HepG2 (cell line): ENCODE measurements around the gene FAM13B. TPM values are rescaled to one million over a fixed set of nuclear protein-coding genes. Genes with fewer than 3 reads are reported as not detected.

ENCODE experiments used
- ATAC-seq: fragments of 200-7000 bp; cut with Tn5 transposase; 3 replicates; pipeline ENCODE4 v1.9.1; 2020; ENCODE audit warnings: mild to moderate bottlenecking, moderate library complexity
- BruUV-seq: library from RNA; stranded (reverse); fragments of 400-500 nt; replicated peaks from 2 replicates; lab custom pipeline; 2021; lab: Mats Ljungman, UMichigan
- CTCF ChIA-PET: fragments of 300-600 bp; formaldehyde crosslinking; extraction: SDS; loops from one replicate; lab custom pipeline; 2021; ENCODE audit warnings: low total read pairs, inconsistent platforms, low intra/inter-chr PET ratio; lab: Yijun Ruan, JAX
- POLR2A ChIA-PET: fragments of 350-600 bp; sonication (Branson Sonifier 250); formaldehyde crosslinking; loops from one replicate; lab custom pipeline; 2020; ENCODE audit warnings: antibody characterized with exemption, inconsistent platforms; lab: Yijun Ruan, JAX
- DNase-seq: peaks from one replicate; pipeline ENCODE4 v3.0.0-alpha.2; 2015; ENCODE audit warnings: low spot score
- FAIRE-seq: peaks from 3 replicates; lab custom pipeline; 2011; peaks lifted over from hg19 to GRCh38; lab: Jason Lieb, UNC
- H2AFZ ChIP-seq: one replicate; pipeline ENCODE4 v1.6.1; 2011; ENCODE audit warnings: low read length, inconsistent platforms
- H3K27ac ChIP-seq: fragments of 300-600 bp; 3 replicates; pipeline ENCODE4 v1.8.0; 2011; ENCODE audit warnings: mixed run types, mild to moderate bottlenecking, mixed read lengths, low read length, inconsistent platforms; ENCODE audit not compliant: insufficient read depth; ENCODE audit errors: extremely low read length
- H3K27me3 ChIP-seq, 2 experiments: fragments of 200-600 bp in 1 of 2; 2 replicates in 1 of 2; 3 replicates in 1 of 2; pipeline versions ENCODE4 v1.6.0 to v1.8.0; 2011; ENCODE audit warnings: low read length in 2 of 2, mild to moderate bottlenecking in 2 of 2, moderate library complexity in 2 of 2, inconsistent platforms in 1 of 2; ENCODE audit not compliant: insufficient read depth in 2 of 2, control insufficient read depth in 1 of 2
- H3K36me3 ChIP-seq, 2 experiments: fragments of 200-600 bp in 1 of 2; replicated peaks in 1 of 2; 2 replicates in 1 of 2; 3 replicates in 1 of 2; pipeline versions ENCODE4 v1.5.1 to v1.8.0; 2011; ENCODE audit warnings: low read length in 2 of 2, inconsistent platforms in 1 of 2; ENCODE audit not compliant: insufficient read depth in 2 of 2, control insufficient read depth in 1 of 2
- H3K4me1 ChIP-seq: 2 replicates; pipeline ENCODE4 v1.5.1; 2012; ENCODE audit warnings: low read length, inconsistent platforms; ENCODE audit not compliant: insufficient read depth
- H3K4me2 ChIP-seq: 2 replicates; pipeline ENCODE4 v1.6.0; 2011; ENCODE audit warnings: low read depth, low read length, inconsistent platforms
- H3K4me3 ChIP-seq, 3 experiments: fragments of 200-600 bp in 1 of 3; sonication (generic), shearing (Covaris generic) in 1 of 3; replicated peaks in 1 of 3; 2 replicates each; pipeline ENCODE4 v1.5.1; 2011 to 2016; ENCODE audit warnings: low read length in 3 of 3, inconsistent platforms in 2 of 3, low read depth in 2 of 3, mild to moderate bottlenecking in 2 of 3, control low read depth in 1 of 3, mixed read lengths in 1 of 3; ENCODE audit not compliant: insufficient read depth in 1 of 3
- H3K79me2 ChIP-seq: one replicate; pipeline ENCODE4 v1.6.1; 2011; ENCODE audit warnings: low read length, inconsistent platforms; ENCODE audit not compliant: insufficient read depth
- H3K9ac ChIP-seq: 2 replicates; pipeline ENCODE4 v1.6.0; 2011; ENCODE audit warnings: mild to moderate bottlenecking, low read depth, low read length, inconsistent platforms; ENCODE audit not compliant: insufficient read depth
- H3K9me3 ChIP-seq: 2 replicates; pipeline ENCODE4 v1.5.1; 2012; ENCODE audit warnings: mild to moderate bottlenecking, low read length
- H4K20me1 ChIP-seq: 2 replicates; pipeline ENCODE4 v1.6.0; 2011; ENCODE audit warnings: inconsistent platforms, mild to moderate bottlenecking, low read length, moderate library complexity; ENCODE audit not compliant: insufficient read depth
- DBP ChIP-seq: sonication (generic); formaldehyde crosslinking; IDR thresholded peaks from 2 replicates; pipeline ENCODE4 v1.4.0; 2020; ENCODE audit warnings: missing genetic modification reagents; ENCODE audit errors: not compliant biosample characterization
- DDIT3 ChIP-seq: sonication (generic); formaldehyde crosslinking; IDR thresholded peaks from 2 replicates; pipeline ENCODE4 v1.4.0; 2020; ENCODE audit warnings: mild to moderate bottlenecking, missing genetic modification reagents
- ESRRA ChIP-seq: sonication (generic); formaldehyde crosslinking; IDR thresholded peaks from 2 replicates; pipeline ENCODE4 v1.5.1; 2020; ENCODE audit warnings: mild to moderate bottlenecking, low read depth, missing genetic modification reagents
- FOXA1 ChIP-seq, 2 experiments: fragments of 450-650 bp in 1 of 2; sonication (generic) in 1 of 2; formaldehyde crosslinking in 1 of 2; IDR thresholded peaks; 2 replicates each; pipeline versions ENCODE4 v1.4.0 to v1.6.1; 2016 to 2020; ENCODE audit warnings: missing genetic modification reagents in 1 of 2
- GMEB2 ChIP-seq: IDR thresholded peaks from 2 replicates; pipeline ENCODE4 v1.6.1; 2016; ENCODE audit warnings: missing biosample characterization, missing genetic modification reagents, low read depth
- JUND ChIP-seq: sonication (generic); formaldehyde crosslinking; IDR thresholded peaks from 2 replicates; pipeline ENCODE4 v1.8.0; 2022; ENCODE audit warnings: mild to moderate bottlenecking, missing genetic modification reagents
- KLF16 ChIP-seq, 2 experiments: sonication (generic) in 1 of 2; formaldehyde crosslinking in 1 of 2; IDR thresholded peaks; 2 replicates each; pipeline versions ENCODE4 v1.6.1 to v1.8.0; 2016 to 2023; ENCODE audit warnings: missing genetic modification reagents in 2 of 2, missing compliant biosample characterization in 1 of 2
- MEIS1 ChIP-seq: sonication (generic); formaldehyde crosslinking; IDR thresholded peaks from 2 replicates; pipeline ENCODE4 v1.9.0; 2021; ENCODE audit warnings: mild to moderate bottlenecking, missing genetic modification reagents, moderate library complexity, borderline replicate concordance
- PAX8 ChIP-seq: sonication (generic); formaldehyde crosslinking; IDR thresholded peaks from 2 replicates; pipeline ENCODE4 v1.8.0; 2022; ENCODE audit warnings: mild to moderate bottlenecking, missing genetic modification reagents, borderline replicate concordance
- SATB2 ChIP-seq: sonication (generic); formaldehyde crosslinking; IDR thresholded peaks from 2 replicates; pipeline ENCODE4 v1.5.0; 2020; ENCODE audit warnings: missing genetic modification reagents
- ZBTB21 ChIP-seq: sonication (generic); formaldehyde crosslinking; IDR thresholded peaks from 2 replicates; pipeline ENCODE4 v1.4.0; 2020; ENCODE audit warnings: missing genetic modification reagents
- ZBTB34 ChIP-seq: sonication (generic); formaldehyde crosslinking; IDR thresholded peaks from 2 replicates; pipeline ENCODE4 v1.8.0; 2022; ENCODE audit warnings: mild to moderate bottlenecking, missing genetic modification reagents
- WGBS: methylation state at CpG from one replicate; pipeline ENCODE4 v1.1.6; 2017; ENCODE audit warnings: low lambda C conversion rate; 5-methylcytosine and 5-hydroxymethylcytosine counted together
- in situ Hi-C: cut with HindIII; loops from 2 replicates; pipeline ENCODE4 v1.10.0; 2017; ENCODE audit warnings: low pct_unique_long_range_greater_than_20kb; ENCODE audit not compliant: extremely low pct_ligation_motif_present
- intact Hi-C: fragments of 100-400 bp; cut with micrococcal nuclease; formaldehyde crosslinking; loops from one replicate; pipeline ENCODE4 v1.10.0; 2022; ENCODE audit not compliant: unreplicated experiment
- polyA plus RNA-seq, 8 experiments: library from polyadenylated mRNA; depleted of rRNA in 3 of 8; stranded (reverse) in 7 of 8; unstranded in 1 of 8; fragments of >200 nt; fragmentation: Illumina TruSeq in 4 of 8; extraction: Trizol in 4 of 8; gene quantifications; 2 replicates each; pipeline versions ENCODE4 v1.2.1 to v1.2.3, GENCODE V29; 2011 to 2016; ENCODE audit warnings: low read depth in 4 of 8, missing spikeins in 1 of 8, mixed read lengths in 1 of 8; ENCODE audit not compliant: insufficient read depth in 1 of 8
- total RNA-seq, 5 experiments: library from RNA; depleted of rRNA; stranded (reverse); fragments of >200 nt; fragmentation: Illumina TruSeq; extraction: Trizol; gene quantifications; 2 replicates each; pipeline ENCODE4 v1.2.3, GENCODE V29; 2016; ENCODE audit warnings: low read depth in 1 of 5

The FAM13B gene
- total and polyA plus RNA-seq, 2 of the 13 experiments (the other 11 are each of a cell fraction or from before 2014, with no cell fraction given), result 6.9 to 11.5 TPM

- Histone ChIP-seq H3K36me3 (no peaks in the 10 kb centered on the region), H3K27ac (no peak overlapping the region), H3K9ac (no peak overlapping the region), H3K4me2 (no peak overlapping the region), H3K79me2 (no peaks in the 10 kb centered on the region), H2AFZ (no peak overlapping the region), H3K9me3 (no peaks in the 10 kb centered on the region), H3K4me1 (no peaks in the 10 kb centered on the region), H3K27me3 (no peaks in the 10 kb centered on the region)
- DNase-seq (no peak), ATAC-seq (no peak), FAIRE-seq (no peak)
- intact Hi-C loops (loop anchor here (1.0 kb wide), 1 partner anchor 32 kb away; no protein-coding TSS in a partner anchor), in situ Hi-C loops (loop anchor here (5.0 to 10.0 kb wide), 2 partner anchors 36 to 433 kb away; partner anchors contain the start of gene FAM13B)
- WGBS, result 59% methylated on average over 8 of the region's 8 CpGs
- POLR2A ChIA-PET, result no interaction called here
- BruUV-seq, result no TSS peak
- CTCF ChIA-PET, result interaction anchor here (1.1 to 2.9 kb wide), 3 partner anchors 9 to 66 kb away, joined by 3 to 68 read pairs (median 5); no protein-coding TSS in a partner anchor
- TF ChIP-seq FOXA1 (IDR thresholded peaks at IDR 0.05) (no peak), FOXA1 (CRISPR knock-in tag; IDR thresholded peaks at IDR 0.05) (no peak), KLF16 (CRISPR knock-in tag; IDR thresholded peaks at IDR 0.05) (no peak), ZBTB34 (no peak), JUND (CRISPR knock-in tag) (no peak), ESRRA (CRISPR knock-in tag) (no peak), DBP (CRISPR knock-in tag) (no peak), GMEB2 (CRISPR knock-in tag) (no peak), SATB2 (CRISPR knock-in tag) (no peak), PAX8 (CRISPR knock-in tag) (no peak), DDIT3 (CRISPR knock-in tag) (no peak), ZBTB21 (CRISPR knock-in tag) (no peak), MEIS1 (CRISPR knock-in tag) (no peak)
- TF ChIP-seq, all 625 proteins: peak for 0
- no peak overlapping the region for H3K4me3 ChIP-seq
- no peaks in the 10 kb centered on the region for H4K20me1 ChIP-seq
Observed at GRCh38 chr5:138067945-138068344, 35.1 kb upstream of the FAM13B start.
